ENCODE data around the gene TNFSF8. TPM values are rescaled to one million over a fixed set of nuclear protein-coding genes. Genes with fewer than 3 reads are reported as not detected.

Gene TNFSF8
- polyA plus RNA-seq, 1 donor from 2014 or later: not detected

DNA sequence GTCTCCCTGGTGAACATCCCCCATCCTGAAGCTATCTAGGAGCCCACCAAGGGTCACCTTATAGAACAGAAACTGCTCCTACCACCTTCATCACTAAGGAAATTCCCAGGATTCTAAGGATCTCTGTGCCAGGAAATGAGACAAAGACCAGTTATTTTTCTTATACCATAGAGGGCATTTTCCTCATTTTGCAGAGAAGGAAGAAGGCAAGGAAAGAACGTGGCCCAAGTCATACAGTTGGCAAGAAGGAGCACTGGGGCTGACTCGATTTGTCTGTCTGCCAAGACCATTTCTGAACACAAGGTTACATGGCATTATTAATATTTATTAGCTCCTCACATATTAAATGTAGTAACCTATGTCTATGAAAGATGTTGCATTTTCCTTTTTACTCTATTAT is 74.9 kb downstream of the TNFSF8 start:
- H3K9me2 ChIP-seq (ENCODE audit: insufficient read depth, low read length): no peaks in the 10 kb centered on the region
- no peak overlapping the region for H3K4me2 ChIP-seq (ENCODE audit: low read length)
- H3K27ac ChIP-seq (ENCODE audit: low read length): no peak overlapping the region
- TF ChIP-seq RAD21 (conservative IDR thresholded peaks at IDR 0.05) (no peak), MXI1 (conservative IDR thresholded peaks at IDR 0.05; ENCODE audit: poor library complexity, severe bottlenecking) (no peak), TAF1 (IDR thresholded peaks at IDR 0.05; ENCODE audit: low read depth) (no peak), POLR2AphosphoS5 (IDR thresholded peaks at IDR 0.05) (no peak), EP300 (conservative IDR thresholded peaks at IDR 0.05; ENCODE audit: poor library complexity, severe bottlenecking) (no peak), REST (IDR thresholded peaks at IDR 0.05; ENCODE audit: borderline replicate concordance) (no peak), EZH2 (IDR thresholded peaks at IDR 0.05; ENCODE audit: borderline replicate concordance, insufficient read depth, low read length, poor library complexity, severe bottlenecking) (no peak), SMC3 (conservative IDR thresholded peaks at IDR 0.05; ENCODE audit: poor library complexity) (no peak)
- TF ChIP-seq, protein P1, sequence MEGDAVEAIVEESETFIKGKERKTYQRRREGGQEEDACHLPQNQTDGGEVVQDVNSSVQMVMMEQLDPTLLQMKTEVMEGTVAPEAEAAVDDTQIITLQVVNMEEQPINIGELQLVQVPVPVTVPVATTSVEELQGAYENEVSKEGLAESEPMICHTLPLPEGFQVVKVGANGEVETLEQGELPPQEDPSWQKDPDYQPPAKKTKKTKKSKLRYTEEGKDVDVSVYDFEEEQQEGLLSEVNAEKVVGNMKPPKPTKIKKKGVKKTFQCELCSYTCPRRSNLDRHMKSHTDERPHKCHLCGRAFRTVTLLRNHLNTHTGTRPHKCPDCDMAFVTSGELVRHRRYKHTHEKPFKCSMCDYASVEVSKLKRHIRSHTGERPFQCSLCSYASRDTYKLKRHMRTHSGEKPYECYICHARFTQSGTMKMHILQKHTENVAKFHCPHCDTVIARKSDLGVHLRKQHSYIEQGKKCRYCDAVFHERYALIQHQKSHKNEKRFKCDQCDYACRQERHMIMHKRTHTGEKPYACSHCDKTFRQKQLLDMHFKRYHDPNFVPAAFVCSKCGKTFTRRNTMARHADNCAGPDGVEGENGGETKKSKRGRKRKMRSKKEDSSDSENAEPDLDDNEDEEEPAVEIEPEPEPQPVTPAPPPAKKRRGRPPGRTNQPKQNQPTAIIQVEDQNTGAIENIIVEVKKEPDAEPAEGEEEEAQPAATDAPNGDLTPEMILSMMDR (IDR thresholded peaks at IDR 0.05; ENCODE audit: poor library complexity, severe bottlenecking): no peak
- no peak overlapping the region for H3K9ac ChIP-seq (ENCODE audit: low read length)
- no peaks in the 10 kb centered on the region for H3K27me3 ChIP-seq (ENCODE audit: insufficient read depth, low read depth, low read length)
- no peaks in the 10 kb centered on the region for H3K9me3 ChIP-seq (ENCODE audit: low read length)
- H3F3A ChIP-seq (ENCODE audit: insufficient read depth, low read length, poor library complexity, severe bottlenecking): no peaks in the 10 kb centered on the region
- H3K4me3 ChIP-seq (ENCODE audit: low read length): no peak overlapping the region
- H3K36me3 ChIP-seq (ENCODE audit: insufficient read depth, low read length): no peaks in the 10 kb centered on the region
- no peak overlapping the region for H2AFZ ChIP-seq (ENCODE audit: low read depth, low read length)
- no peaks in the 10 kb centered on the region for H3K79me2 ChIP-seq (replicated peaks; ENCODE audit: insufficient read depth, low read length)
- no peaks in the 10 kb centered on the region for H4K20me1 ChIP-seq (ENCODE audit: insufficient read depth)

DNA sequence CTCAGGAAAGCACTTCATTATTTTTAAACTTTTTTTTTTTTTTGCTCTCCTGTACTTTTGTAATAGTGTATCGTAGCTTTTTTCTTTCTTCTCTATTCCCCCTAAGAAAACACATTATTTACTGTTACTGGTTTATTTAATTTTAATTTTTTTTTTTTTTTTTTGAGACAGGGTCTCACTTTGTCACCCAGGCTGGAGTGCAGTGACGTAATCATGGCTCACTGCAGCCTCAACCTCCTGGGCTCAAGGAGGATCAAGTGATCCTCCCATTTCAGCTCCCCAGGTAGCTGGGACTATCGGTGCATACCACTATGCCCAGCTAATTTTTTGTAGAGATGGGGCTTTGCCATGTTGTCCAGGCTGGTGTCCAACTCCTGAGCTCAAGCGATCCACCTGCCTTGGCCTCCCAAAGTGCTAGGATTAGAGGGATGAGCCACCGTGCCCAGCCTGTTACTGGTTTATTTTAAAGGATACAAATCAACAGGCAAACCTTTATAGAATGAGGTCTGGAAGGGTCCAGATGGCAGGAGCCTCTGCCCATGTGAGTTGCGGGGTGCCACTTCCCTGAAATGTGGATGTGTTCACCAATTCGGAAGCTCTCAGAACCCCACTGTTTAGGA is 75.5 kb downstream of the TNFSF8 start:
- Histone ChIP-seq H3F3A (ENCODE audit: insufficient read depth, low read length, poor library complexity, severe bottlenecking) (no peaks in the 10 kb centered on the region), H3K27me3 (ENCODE audit: insufficient read depth, low read depth, low read length) (no peaks in the 10 kb centered on the region), H3K27ac (ENCODE audit: low read length) (no peak overlapping the region), H4K20me1 (ENCODE audit: insufficient read depth) (no peaks in the 10 kb centered on the region), H3K9me3 (ENCODE audit: low read length) (no peaks in the 10 kb centered on the region), H3K79me2 (replicated peaks; ENCODE audit: insufficient read depth, low read length) (no peaks in the 10 kb centered on the region), H2AFZ (ENCODE audit: low read depth, low read length) (no peak overlapping the region), H3K9ac (ENCODE audit: low read length) (no peak overlapping the region), H3K9me2 (ENCODE audit: insufficient read depth, low read length) (no peaks in the 10 kb centered on the region), H3K4me3 (ENCODE audit: low read length) (no peak overlapping the region), H3K4me2 (ENCODE audit: low read length) (no peak overlapping the region), H3K36me3 (ENCODE audit: insufficient read depth, low read length) (no peaks in the 10 kb centered on the region)
- TF ChIP-seq SMC3 (conservative IDR thresholded peaks at IDR 0.05; ENCODE audit: poor library complexity) (no peak), RAD21 (conservative IDR thresholded peaks at IDR 0.05) (no peak), MXI1 (conservative IDR thresholded peaks at IDR 0.05; ENCODE audit: poor library complexity, severe bottlenecking) (no peak), REST (IDR thresholded peaks at IDR 0.05; ENCODE audit: borderline replicate concordance) (no peak), EP300 (conservative IDR thresholded peaks at IDR 0.05; ENCODE audit: poor library complexity, severe bottlenecking) (no peak), TAF1 (IDR thresholded peaks at IDR 0.05; ENCODE audit: low read depth) (no peak), POLR2AphosphoS5 (IDR thresholded peaks at IDR 0.05) (no peak), EZH2 (IDR thresholded peaks at IDR 0.05; ENCODE audit: borderline replicate concordance, insufficient read depth, low read length, poor library complexity, severe bottlenecking) (no peak)
- TF ChIP-seq, protein P1 (IDR thresholded peaks at IDR 0.05; ENCODE audit: poor library complexity, severe bottlenecking): no peak

Measured in neural cell (in vitro differentiated cells).